Activated effector memory CD4-positive, alpha-beta T cell treated with anti-CD3 and anti-CD28 coated beads, Interleukin-2, amount 50 U/mL, for 16 hours (primary cell): ENCODE results near the gene ECSIT.
"Not testable (repeated sequence)": the region's sequence is repeated elsewhere in the genome, so short reads cannot be mapped to it uniquely, and the experiment has no call there.

Experiments
- DNase-seq: peaks from one replicate; pipeline ENCODE4 v3.0.0-alpha.2; 2020

Gene ECSIT

GRCh38 chr19:11528551-11529341 lies at the start of gene ECSIT:
Gene ECSIT, minus strand, starts transcription at chr19:11529134. Its CDS starts 9,964 bp downstream, at chr19:11519170.
- DNase-seq: peak; percentile 97

GRCh38 chr19:11577451-11578257 lies 48.7 kb upstream of the ECSIT start, which contains the start of gene ACP5:
Gene ACP5, minus strand, starts transcription at chr19:11577645. Its CDS starts 328 bp downstream, at chr19:11577317.
- no peak for DNase-seq

- DNase-seq: no peak
These were observed 47.3 kb upstream of the ECSIT start for GRCh38 chr19:11576227-11576626.

- DNase-seq: no peak
These were observed 45.8 kb upstream of the ECSIT start for GRCh38 chr19:11574689-11575088.

- not testable (repeated sequence) for DNase-seq
These were observed 44.8 kb upstream of the ECSIT start for GRCh38 chr19:11573763-11574162.

- DNase-seq: not testable (repeated sequence)
These were observed 44.4 kb upstream of the ECSIT start for GRCh38 chr19:11573354-11573753.

GRCh38 chr19:11570039-11570462 lies 41.1 kb upstream of the ECSIT start:
- DNase-seq: no peak

GRCh38 chr19:11566164-11566563 lies 37.2 kb upstream of the ECSIT start:
- no peak for DNase-seq

GRCh38 chr19:11565649-11565980 lies 36.7 kb upstream of the ECSIT start:
- DNase-seq: not testable (repeated sequence)

- not testable (repeated sequence) for DNase-seq
These were observed 35.3 kb upstream of the ECSIT start for GRCh38 chr19:11564082-11564807.

- DNase-seq: no peak
These were observed 34.6 kb upstream of the ECSIT start for GRCh38 chr19:11563532-11563931.

GRCh38 chr19:11560404-11561051 lies 31.6 kb upstream of the ECSIT start:
- peak; percentile 74 for DNase-seq

- DNase-seq: peak; percentile 99
These were observed 30.2 kb upstream of the ECSIT start, which contains the start of gene ELOF1 for GRCh38 chr19:11558881-11559828. Gene ELOF1, minus strand, starts transcription at chr19:11559230. Its CDS starts 4,883 bp downstream, at chr19:11554347.

GRCh38 chr19:11556634-11557420 lies 27.9 kb upstream of the ECSIT start:
- DNase-seq: no peak

GRCh38 chr19:11555246-11555645 lies 26.3 kb upstream of the ECSIT start:
- DNase-seq: no peak

GRCh38 chr19:11554160-11554559 lies 25.2 kb upstream of the ECSIT start:
- DNase-seq: no peak

- DNase-seq: no peak
These were observed 23.9 kb upstream of the ECSIT start for GRCh38 chr19:11552666-11553372.

- no peak for DNase-seq
These were observed 22.8 kb upstream of the ECSIT start for GRCh38 chr19:11551603-11552235.

GRCh38 chr19:11550265-11550664 lies 21.3 kb upstream of the ECSIT start:
- no peak for DNase-seq
